Activated CD8-positive, alpha-beta memory T cell treated with anti-CD3 and anti-CD28 coated beads, Interleukin-2, amount 50 U/mL, for 1 hour (primary cell): ENCODE measurements around the gene GPSM1.
"Not testable (repeated sequence)": the region's sequence is repeated elsewhere in the genome, so short reads cannot be mapped to it uniquely, and the experiment has no call there.

Experiments
- DNase-seq: peaks from one replicate; pipeline ENCODE4 v3.0.0-alpha.2; 2020; ENCODE audit errors: extremely low read depth

GPSM1 gene

GRCh38 chr9:136318111-136318775 lies 9.1 kb upstream of the GPSM1 start:
- DNase-seq, result no peak

GRCh38 chr9:136318776-136319241 lies 8.5 kb upstream of the GPSM1 start:
- DNase-seq, result no peak

GRCh38 chr9:136319244-136319643 lies 8.1 kb upstream of the GPSM1 start:
- DNase-seq, result not testable (repeated sequence)

GRCh38 chr9:136319955-136320354 lies 7.4 kb upstream of the GPSM1 start:
- DNase-seq, result not testable (repeated sequence)

GRCh38 chr9:136320972-136321371 lies 6.4 kb upstream of the GPSM1 start:
- not testable (repeated sequence) for DNase-seq

GRCh38 chr9:136321561-136321960 lies 5.8 kb upstream of the GPSM1 start:
- DNase-seq, result no peak

GRCh38 chr9:136322756-136323330 lies 4.5 kb upstream of the GPSM1 start:
- no peak for DNase-seq

- DNase-seq, result no peak
These were observed 4.0 kb upstream of the GPSM1 start for GRCh38 chr9:136323371-136323789.

- no peak for DNase-seq
These were observed 2.6 kb upstream of the GPSM1 start for GRCh38 chr9:136324501-136325300.

GRCh38 chr9:136325358-136325757 lies 2.0 kb upstream of the GPSM1 start:
- no peak for DNase-seq

- no peak for DNase-seq
These were observed 1.1 kb upstream of the GPSM1 start for GRCh38 chr9:136326061-136326760.

- no peak for DNase-seq
These were observed 507 bp upstream of the GPSM1 start for GRCh38 chr9:136326761-136327303.

- no peak for DNase-seq
These were observed 777 bp downstream of the GPSM1 start for GRCh38 chr9:136328011-136328621.

GRCh38 chr9:136328622-136329041 lies 1.3 kb downstream of the GPSM1 start:
- DNase-seq, result no peak

GRCh38 chr9:136329211-136329627 lies 1.9 kb downstream of the GPSM1 start:
- no peak for DNase-seq

GRCh38 chr9:136329636-136330405 lies 2.5 kb downstream of the GPSM1 start:
- no peak for DNase-seq

- no peak for DNase-seq
These were observed 3.2 kb downstream of the GPSM1 start for GRCh38 chr9:136330406-136330990.

- DNase-seq, result no peak
These were observed 3.7 kb downstream of the GPSM1 start for GRCh38 chr9:136331030-136331429.

GRCh38 chr9:136331556-136332481 lies 4.5 kb downstream of the GPSM1 start:
- DNase-seq, result no peak
